Endometrial microvascular endothelial cells (primary cell): ENCODE measurements around the gene KIF23. TPM values are rescaled to one million over a fixed set of nuclear protein-coding genes. Genes with fewer than 3 reads are reported as not detected.

Source experiments
- in situ Hi-C: cut with HindIII; loops from 2 replicates; pipeline ENCODE4 v1.10.0; 2017; ENCODE audit warnings: low sequenced_read_pairs, low pct_unique_long_range_greater_than_20kb; ENCODE audit errors: inconsistent ontology term
- total RNA-seq: library from RNA; depleted of rRNA; stranded (reverse); fragments of >200 nt; gene quantifications from one replicate; pipeline ENCODE4 v1.2.3, GENCODE V29; 2015; ENCODE audit errors: inconsistent ontology term

The KIF23 gene
- total RNA-seq, 1 donor from 2014 or later = 48.8 TPM

GRCh38 chr15:69392352-69392751 lies 21.8 kb upstream of the KIF23 start:
- in situ Hi-C loops = no loop called here

- in situ Hi-C loops = no loop called here
Observed at GRCh38 chr15:69393831-69394491, 20.2 kb upstream of the KIF23 start.

DNA sequence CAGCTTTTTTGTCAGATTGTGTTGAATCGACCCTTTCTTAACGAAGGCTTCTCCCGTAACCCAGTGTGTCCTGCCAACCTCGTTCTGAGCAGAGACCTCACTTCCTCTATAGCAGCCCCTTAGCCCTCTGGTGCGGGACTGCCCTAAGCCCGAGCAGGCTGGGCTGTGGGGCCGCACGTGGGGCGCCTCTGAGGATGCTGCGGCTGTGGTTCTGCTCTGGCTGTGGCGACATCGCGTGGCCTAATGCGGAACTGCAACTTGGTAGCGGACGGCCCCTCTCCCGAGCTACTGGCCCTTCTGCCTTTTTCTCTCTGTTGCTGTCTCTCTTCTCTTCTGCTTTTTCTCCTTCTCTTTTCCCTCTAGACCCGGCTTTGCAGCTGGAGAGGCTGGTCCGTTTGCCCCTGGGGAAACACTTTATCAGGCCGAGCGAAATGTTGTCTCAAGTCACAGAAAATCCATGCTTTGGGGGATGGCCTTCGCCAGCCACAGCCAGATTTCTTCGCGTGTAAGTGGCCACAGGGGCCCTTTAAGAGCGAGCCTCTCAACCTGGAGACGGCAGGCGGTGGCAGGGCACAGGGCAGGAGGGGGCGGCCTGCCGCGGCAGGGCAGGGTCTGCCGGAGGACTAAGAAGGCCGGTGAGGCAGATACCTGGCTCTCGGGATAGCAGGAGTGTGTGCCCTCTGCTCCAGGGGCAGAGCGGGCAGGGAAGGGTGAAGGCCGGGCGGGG lies 19.4 kb upstream of the KIF23 start:
- in situ Hi-C loops = no loop called here

DNA sequence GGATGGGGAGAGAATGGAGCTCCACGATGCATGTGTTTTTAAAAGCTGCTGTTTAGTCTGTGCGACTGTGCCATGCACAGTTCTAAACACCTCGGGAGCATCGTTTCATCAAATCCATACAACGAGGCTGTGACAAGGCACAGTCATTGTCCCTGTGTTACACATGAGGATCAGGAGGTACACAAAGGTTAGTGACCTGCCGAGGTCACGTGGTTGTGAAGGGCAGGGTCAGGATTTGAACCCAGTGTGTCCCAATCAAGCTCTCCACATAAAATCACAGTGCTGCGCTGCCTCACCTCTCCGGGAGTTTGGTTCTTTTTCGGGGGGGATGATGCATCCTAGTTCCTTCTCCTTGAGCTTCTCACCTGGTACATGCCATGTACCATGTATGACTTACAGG lies 18.7 kb upstream of the KIF23 start:
- in situ Hi-C loops = no loop called here

DNA sequence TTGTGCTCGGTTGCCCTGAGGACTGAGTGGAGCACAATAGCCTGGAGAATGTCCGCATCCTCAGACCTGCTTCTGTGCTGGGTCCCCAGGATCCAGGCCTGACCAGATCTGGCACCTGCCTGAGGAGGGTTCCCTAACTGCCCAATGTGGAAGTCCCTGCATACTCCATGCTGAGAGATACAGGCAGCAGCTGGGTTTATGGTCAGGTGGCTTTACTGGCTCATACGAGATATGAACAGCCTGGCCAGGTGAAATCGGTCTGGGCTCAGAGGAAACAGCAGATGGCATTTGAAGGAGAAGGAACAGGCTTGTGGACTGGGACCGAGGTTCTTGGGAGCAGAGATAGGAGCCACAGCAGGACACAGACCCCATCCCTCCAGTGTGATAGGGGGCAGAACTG lies 18.2 kb upstream of the KIF23 start:
- in situ Hi-C loops = no loop called here

GRCh38 chr15:69398491-69398891 lies 15.7 kb upstream of the KIF23 start:
- in situ Hi-C loops = no loop called here

GRCh38 chr15:69400850-69401249 lies 13.3 kb upstream of the KIF23 start:
- in situ Hi-C loops = no loop called here

- in situ Hi-C loops = no loop called here
Observed at GRCh38 chr15:69402816-69403215, 11.3 kb upstream of the KIF23 start.

GRCh38 chr15:69403594-69403993 lies 10.6 kb upstream of the KIF23 start:
- in situ Hi-C loops = no loop called here

- in situ Hi-C loops = no loop called here
Observed at GRCh38 chr15:69405110-69405509, 9.0 kb upstream of the KIF23 start.

- in situ Hi-C loops = no loop called here
Observed at GRCh38 chr15:69407719-69408400, 6.3 kb upstream of the KIF23 start.

GRCh38 chr15:69408841-69409240 lies 5.3 kb upstream of the KIF23 start:
- in situ Hi-C loops = no loop called here

- in situ Hi-C loops = no loop called here
Observed at GRCh38 chr15:69410248-69410874, 3.8 kb upstream of the KIF23 start.

DNA sequence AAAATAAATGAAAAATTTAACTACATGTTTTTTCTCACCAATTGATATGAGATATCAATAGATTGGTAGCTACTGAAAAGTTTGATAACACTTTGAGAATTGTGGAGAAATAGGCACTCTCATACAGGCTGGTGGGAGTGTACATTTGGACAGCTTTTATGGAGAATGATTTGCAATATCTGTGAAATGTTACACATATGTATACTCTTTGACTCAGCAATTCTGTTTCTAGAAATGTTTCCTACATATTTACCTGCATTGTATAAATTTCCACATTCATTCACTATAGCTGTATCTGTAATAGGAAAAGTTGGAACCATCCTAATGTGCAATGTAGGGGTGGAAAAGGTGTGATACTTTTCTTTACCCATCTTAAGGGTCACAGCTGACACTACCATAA lies 1.9 kb upstream of the KIF23 start:
- in situ Hi-C loops = no loop called here

GRCh38 chr15:69412701-69413100 lies 1.4 kb upstream of the KIF23 start:
- in situ Hi-C loops = no loop called here

DNA sequence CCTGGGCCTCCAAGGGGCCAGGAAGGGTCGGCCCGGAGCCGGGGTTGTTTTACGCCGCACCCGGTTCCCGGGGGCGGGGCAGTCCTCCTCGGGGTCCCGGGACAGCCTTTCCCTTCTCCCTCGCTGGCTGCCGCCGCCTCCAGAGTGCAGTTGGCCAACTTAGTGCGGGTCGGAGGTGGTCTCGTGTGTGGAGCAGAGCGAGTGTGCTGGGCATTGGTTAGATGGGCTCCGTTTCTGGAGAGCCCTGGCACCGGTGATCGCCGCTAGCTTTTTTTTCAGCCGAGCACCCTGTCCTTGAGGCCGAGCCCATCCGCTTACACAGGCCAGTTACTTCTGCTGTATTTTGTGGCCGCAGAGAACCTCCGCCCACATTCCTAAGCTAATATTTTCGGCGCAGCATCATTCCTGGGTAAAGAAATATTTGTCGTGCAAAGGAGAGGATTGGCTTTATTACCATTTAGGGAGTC lies 585 bp downstream of the KIF23 start:
- in situ Hi-C loops = no loop called here

- in situ Hi-C loops = no loop called here
Observed at GRCh38 chr15:69415381-69415780, 1.2 kb downstream of the KIF23 start.

DNA sequence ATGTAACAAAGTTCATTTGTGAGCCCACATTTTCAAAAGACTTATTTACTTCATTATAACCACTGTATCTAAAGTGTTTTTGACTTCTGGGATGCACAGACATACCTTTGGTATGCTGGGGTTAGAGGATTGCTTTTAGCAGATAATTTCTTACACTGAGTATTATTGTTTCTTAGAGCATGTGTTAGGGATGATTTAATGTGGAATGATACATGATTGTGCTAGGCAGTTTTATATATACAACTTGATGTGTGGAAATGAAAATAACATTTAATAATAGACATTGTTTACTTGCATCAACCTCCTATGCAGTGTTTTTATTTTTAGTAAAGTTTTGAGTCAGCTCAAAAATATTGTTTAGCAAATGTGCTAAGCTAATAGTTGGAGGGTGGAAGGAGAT lies 3.4 kb downstream of the KIF23 start:
- in situ Hi-C loops = no loop called here

DNA sequence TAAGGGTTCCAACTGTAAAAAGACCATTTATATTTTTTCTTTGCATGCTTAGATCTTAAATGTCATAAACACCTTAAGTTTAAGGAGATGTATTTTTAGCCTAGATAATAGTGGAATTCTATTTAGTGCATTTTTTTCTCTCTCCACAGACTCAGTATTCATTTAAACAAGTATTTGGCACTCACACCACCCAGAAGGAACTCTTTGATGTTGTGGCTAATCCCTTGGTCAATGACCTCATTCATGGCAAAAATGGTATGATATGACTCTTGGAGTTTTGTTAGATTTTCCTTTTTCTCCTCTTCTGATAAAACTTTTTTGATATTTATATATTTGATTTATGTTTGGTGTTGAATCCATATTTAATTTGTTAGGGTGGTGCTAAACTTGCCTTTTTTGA lies 7.3 kb downstream of the KIF23 start:
- in situ Hi-C loops = no loop called here
